ENCODE data around the gene UBXN4. TPM values are rescaled to one million over a fixed set of nuclear protein-coding genes. Genes with fewer than 3 reads are reported as not detected.

UBXN4 gene
- total and polyA plus RNA-seq, 2 of the 13 experiments (the other 11 are each of a cell fraction or from before 2014, with no cell fraction given): 74.2 to 104 TPM

GRCh38 chr2:135741395-135742324 is at the start of gene UBXN4 (continued):
- TF ChIP-seq, protein P1, sequence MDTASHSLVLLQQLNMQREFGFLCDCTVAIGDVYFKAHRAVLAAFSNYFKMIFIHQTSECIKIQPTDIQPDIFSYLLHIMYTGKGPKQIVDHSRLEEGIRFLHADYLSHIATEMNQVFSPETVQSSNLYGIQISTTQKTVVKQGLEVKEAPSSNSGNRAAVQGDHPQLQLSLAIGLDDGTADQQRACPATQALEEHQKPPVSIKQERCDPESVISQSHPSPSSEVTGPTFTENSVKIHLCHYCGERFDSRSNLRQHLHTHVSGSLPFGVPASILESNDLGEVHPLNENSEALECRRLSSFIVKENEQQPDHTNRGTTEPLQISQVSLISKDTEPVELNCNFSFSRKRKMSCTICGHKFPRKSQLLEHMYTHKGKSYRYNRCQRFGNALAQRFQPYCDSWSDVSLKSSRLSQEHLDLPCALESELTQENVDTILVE (CRISPR knock-in tag; IDR thresholded peaks at IDR 0.05): peak; percentile 96; the same call in 1 of the 2 replicates
- TF ChIP-seq MTA3 (CRISPR knock-in tag; IDR thresholded peaks at IDR 0.05): no peak
- TF ChIP-seq XBP1 (CRISPR knock-in tag; IDR thresholded peaks at IDR 0.05): peak; percentile 92; the same call in 1 of the 2 replicates
- no peak for TF ChIP-seq ZNF343 (CRISPR knock-in tag; IDR thresholded peaks at IDR 0.05)
- 0 out of 2 replicates have a peak, but pooled peaks have one; percentile 4 for TF ChIP-seq ZNF101 (CRISPR knock-in tag; IDR thresholded peaks at IDR 0.05; ENCODE audit: borderline replicate concordance, low read depth)
- TF ChIP-seq, protein P2, sequence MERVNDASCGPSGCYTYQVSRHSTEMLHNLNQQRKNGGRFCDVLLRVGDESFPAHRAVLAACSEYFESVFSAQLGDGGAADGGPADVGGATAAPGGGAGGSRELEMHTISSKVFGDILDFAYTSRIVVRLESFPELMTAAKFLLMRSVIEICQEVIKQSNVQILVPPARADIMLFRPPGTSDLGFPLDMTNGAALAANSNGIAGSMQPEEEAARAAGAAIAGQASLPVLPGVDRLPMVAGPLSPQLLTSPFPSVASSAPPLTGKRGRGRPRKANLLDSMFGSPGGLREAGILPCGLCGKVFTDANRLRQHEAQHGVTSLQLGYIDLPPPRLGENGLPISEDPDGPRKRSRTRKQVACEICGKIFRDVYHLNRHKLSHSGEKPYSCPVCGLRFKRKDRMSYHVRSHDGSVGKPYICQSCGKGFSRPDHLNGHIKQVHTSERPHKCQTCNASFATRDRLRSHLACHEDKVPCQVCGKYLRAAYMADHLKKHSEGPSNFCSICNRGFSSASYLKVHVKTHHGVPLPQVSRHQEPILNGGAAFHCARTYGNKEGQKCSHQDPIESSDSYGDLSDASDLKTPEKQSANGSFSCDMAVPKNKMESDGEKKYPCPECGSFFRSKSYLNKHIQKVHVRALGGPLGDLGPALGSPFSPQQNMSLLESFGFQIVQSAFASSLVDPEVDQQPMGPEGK (CRISPR knock-in tag; IDR thresholded peaks at IDR 0.05): peak; percentile 99
- TF ChIP-seq, protein P3, sequence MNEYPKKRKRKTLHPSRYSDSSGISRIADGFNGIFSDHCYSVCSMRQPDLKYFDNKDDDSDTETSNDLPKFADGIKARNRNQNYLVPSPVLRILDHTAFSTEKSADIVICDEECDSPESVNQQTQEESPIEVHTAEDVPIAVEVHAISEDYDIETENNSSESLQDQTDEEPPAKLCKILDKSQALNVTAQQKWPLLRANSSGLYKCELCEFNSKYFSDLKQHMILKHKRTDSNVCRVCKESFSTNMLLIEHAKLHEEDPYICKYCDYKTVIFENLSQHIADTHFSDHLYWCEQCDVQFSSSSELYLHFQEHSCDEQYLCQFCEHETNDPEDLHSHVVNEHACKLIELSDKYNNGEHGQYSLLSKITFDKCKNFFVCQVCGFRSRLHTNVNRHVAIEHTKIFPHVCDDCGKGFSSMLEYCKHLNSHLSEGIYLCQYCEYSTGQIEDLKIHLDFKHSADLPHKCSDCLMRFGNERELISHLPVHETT (CRISPR knock-in tag; conservative IDR thresholded peaks at IDR 0.05): peak; percentile 95
- TF ChIP-seq, protein P4, sequence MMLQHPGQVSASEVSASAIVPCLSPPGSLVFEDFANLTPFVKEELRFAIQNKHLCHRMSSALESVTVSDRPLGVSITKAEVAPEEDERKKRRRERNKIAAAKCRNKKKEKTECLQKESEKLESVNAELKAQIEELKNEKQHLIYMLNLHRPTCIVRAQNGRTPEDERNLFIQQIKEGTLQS (CRISPR knock-in tag; IDR thresholded peaks at IDR 0.05): peak; percentile 98
- TF ChIP-seq ZNF383 (CRISPR knock-in tag; IDR thresholded peaks at IDR 0.05; ENCODE audit: borderline replicate concordance): no peak
- TF ChIP-seq, protein P5, sequence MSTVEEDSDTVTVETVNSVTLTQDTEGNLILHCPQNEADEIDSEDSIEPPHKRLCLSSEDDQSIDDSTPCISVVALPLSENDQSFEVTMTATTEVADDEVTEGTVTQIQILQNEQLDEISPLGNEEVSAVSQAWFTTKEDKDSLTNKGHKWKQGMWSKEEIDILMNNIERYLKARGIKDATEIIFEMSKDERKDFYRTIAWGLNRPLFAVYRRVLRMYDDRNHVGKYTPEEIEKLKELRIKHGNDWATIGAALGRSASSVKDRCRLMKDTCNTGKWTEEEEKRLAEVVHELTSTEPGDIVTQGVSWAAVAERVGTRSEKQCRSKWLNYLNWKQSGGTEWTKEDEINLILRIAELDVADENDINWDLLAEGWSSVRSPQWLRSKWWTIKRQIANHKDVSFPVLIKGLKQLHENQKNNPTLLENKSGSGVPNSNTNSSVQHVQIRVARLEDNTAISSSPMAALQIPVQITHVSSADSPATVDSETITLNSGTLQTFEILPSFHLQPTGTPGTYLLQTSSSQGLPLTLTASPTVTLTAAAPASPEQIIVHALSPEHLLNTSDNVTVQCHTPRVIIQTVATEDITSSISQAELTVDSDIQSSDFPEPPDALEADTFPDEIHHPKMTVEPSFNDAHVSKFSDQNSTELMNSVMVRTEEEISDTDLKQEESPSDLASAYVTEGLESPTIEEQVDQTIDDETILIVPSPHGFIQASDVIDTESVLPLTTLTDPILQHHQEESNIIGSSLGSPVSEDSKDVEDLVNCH (CRISPR knock-in tag; IDR thresholded peaks at IDR 0.05): no peak
- peak; percentile 35; the same call in 1 of the 2 replicates for TF ChIP-seq ZNF770 (CRISPR knock-in tag; IDR thresholded peaks at IDR 0.05)

All from HepG2 (cell line).